ENCODE data around the gene LIPG. TPM values are rescaled to one million over a fixed set of nuclear protein-coding genes. Genes with fewer than 3 reads are reported as not detected.

LIPG gene
- polyA plus RNA-seq, 1 donor from 2014 or later = 0.85 TPM

DNA sequence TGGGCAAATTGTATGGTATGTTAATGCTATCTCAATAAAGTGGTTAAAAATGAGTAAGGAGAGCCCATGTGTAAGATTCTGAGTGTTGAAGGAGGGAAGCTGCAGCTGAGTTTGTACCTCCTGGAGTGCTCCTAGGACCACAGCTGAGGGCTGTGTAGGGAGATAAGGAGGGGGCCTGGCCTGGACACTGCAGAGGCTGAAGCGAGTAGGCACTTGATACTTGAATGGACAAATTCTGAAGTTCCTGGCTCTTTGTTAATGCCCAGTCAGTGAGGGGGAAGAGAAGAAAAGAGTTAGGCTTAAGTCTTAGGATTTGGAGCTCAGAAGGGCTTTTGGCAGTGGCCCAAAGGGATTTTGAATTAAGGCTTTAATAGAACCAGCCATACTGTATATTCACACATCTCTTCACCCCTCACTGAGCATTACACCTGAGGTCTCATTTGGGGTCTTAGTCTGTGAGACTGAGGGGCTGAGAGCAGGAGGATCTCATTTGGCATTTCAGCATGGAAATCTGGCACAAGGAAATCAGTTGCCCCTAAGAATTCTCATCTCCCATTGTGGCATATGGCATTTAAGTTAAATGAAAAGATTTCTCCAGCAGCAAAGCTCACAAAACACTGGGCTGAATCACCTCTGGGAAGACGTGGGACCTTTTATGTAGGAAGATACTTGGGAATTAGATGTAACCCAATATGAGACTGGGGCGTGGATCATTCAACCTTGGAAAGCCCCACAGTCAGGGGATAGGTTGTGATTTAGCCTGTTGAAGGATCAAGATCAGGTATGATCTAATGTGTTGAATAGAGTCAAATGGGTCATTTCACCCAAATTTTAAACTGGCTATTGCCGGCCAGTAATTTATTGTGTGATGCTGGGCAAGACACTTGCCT, 46.8 kb downstream of the LIPG start:
- H3K9ac ChIP-seq (ENCODE audit: low read length) = no peak overlapping the region
- no peak overlapping the region for H3K4me3 ChIP-seq (ENCODE audit: low read length)
- H3K79me2 ChIP-seq (replicated peaks; ENCODE audit: insufficient read depth, low read length) = no peaks in the 10 kb centered on the region
- no peaks in the 10 kb centered on the region for H3K9me3 ChIP-seq (ENCODE audit: low read length)
- no peak overlapping the region for H3K4me2 ChIP-seq (ENCODE audit: low read length)
- H4K20me1 ChIP-seq (ENCODE audit: insufficient read depth) = no peaks in the 10 kb centered on the region
- no peak overlapping the region for H2AFZ ChIP-seq (ENCODE audit: low read depth, low read length)
- no peak for TF ChIP-seq SMC3 (conservative IDR thresholded peaks at IDR 0.05; ENCODE audit: poor library complexity)
- H3K9me2 ChIP-seq (ENCODE audit: insufficient read depth, low read length) = no peaks in the 10 kb centered on the region
- H3K27me3 ChIP-seq (ENCODE audit: insufficient read depth, low read depth, low read length) = no peaks in the 10 kb centered on the region
- no peaks in the 10 kb centered on the region for H3K36me3 ChIP-seq (ENCODE audit: insufficient read depth, low read length)
- no peak overlapping the region for H3K27ac ChIP-seq (ENCODE audit: low read length)
- H3F3A ChIP-seq (ENCODE audit: insufficient read depth, low read length, poor library complexity, severe bottlenecking) = no peaks in the 10 kb centered on the region

DNA sequence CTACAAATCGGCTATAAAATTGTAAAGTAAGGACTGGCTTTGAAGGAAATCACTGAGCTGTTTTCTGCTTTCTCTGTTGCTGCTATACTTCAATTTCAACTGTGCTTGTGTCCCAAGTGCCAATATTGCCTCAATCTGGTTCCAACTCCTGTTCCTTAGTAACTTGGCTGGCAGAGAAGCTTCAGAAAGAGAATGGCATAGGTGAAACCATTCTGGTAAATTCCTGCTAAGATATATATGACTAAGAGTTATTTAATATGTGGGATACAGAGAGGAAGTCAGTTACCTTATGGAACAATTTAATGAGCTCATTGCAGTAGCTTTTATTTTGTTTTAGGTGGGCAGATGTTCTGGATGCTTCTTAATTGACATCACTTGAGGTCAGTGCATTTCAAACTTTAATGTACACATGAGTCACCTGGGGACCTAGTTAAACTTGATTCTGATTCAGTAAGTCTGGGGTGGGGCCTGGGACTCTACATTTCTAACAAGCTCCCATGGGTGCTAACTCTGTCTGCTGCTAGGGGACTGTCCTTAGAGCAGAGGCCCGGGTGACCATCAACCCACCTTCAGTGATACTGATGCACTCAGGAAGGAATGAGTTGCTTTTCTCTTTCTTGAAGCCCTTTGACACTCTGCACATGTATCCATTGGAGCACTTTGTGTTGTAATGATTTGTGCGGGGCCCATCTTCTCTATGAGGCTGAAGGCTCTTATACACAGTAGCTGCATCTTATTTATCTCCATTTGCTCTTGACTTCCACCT, 47.6 kb downstream of the LIPG start:
- Histone ChIP-seq H4K20me1 (ENCODE audit: insufficient read depth) (no peaks in the 10 kb centered on the region), H3K27ac (ENCODE audit: low read length) (no peak overlapping the region), H2AFZ (ENCODE audit: low read depth, low read length) (no peak overlapping the region), H3K9ac (ENCODE audit: low read length) (no peak overlapping the region), H3F3A (ENCODE audit: insufficient read depth, low read length, poor library complexity, severe bottlenecking) (no peaks in the 10 kb centered on the region), H3K27me3 (ENCODE audit: insufficient read depth, low read depth, low read length) (no peaks in the 10 kb centered on the region), H3K9me2 (ENCODE audit: insufficient read depth, low read length) (no peaks in the 10 kb centered on the region), H3K4me3 (ENCODE audit: low read length) (no peak overlapping the region), H3K79me2 (replicated peaks; ENCODE audit: insufficient read depth, low read length) (no peaks in the 10 kb centered on the region), H3K9me3 (ENCODE audit: low read length) (no peaks in the 10 kb centered on the region), H3K36me3 (ENCODE audit: insufficient read depth, low read length) (no peaks in the 10 kb centered on the region), H3K4me2 (ENCODE audit: low read length) (no peak overlapping the region)
- TF ChIP-seq RAD21 (conservative IDR thresholded peaks at IDR 0.05) (no peak), TAF1 (IDR thresholded peaks at IDR 0.05; ENCODE audit: low read depth) (no peak), MXI1 (conservative IDR thresholded peaks at IDR 0.05; ENCODE audit: poor library complexity, severe bottlenecking) (no peak), EP300 (conservative IDR thresholded peaks at IDR 0.05; ENCODE audit: poor library complexity, severe bottlenecking) (no peak), POLR2AphosphoS5 (IDR thresholded peaks at IDR 0.05) (no peak), SMC3 (conservative IDR thresholded peaks at IDR 0.05; ENCODE audit: poor library complexity) (no peak), EZH2 (IDR thresholded peaks at IDR 0.05; ENCODE audit: borderline replicate concordance, insufficient read depth, low read length, poor library complexity, severe bottlenecking) (no peak)
- TF ChIP-seq, protein P1, sequence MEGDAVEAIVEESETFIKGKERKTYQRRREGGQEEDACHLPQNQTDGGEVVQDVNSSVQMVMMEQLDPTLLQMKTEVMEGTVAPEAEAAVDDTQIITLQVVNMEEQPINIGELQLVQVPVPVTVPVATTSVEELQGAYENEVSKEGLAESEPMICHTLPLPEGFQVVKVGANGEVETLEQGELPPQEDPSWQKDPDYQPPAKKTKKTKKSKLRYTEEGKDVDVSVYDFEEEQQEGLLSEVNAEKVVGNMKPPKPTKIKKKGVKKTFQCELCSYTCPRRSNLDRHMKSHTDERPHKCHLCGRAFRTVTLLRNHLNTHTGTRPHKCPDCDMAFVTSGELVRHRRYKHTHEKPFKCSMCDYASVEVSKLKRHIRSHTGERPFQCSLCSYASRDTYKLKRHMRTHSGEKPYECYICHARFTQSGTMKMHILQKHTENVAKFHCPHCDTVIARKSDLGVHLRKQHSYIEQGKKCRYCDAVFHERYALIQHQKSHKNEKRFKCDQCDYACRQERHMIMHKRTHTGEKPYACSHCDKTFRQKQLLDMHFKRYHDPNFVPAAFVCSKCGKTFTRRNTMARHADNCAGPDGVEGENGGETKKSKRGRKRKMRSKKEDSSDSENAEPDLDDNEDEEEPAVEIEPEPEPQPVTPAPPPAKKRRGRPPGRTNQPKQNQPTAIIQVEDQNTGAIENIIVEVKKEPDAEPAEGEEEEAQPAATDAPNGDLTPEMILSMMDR (IDR thresholded peaks at IDR 0.05; ENCODE audit: poor library complexity, severe bottlenecking) = no peak
- TF ChIP-seq, protein P2, sequence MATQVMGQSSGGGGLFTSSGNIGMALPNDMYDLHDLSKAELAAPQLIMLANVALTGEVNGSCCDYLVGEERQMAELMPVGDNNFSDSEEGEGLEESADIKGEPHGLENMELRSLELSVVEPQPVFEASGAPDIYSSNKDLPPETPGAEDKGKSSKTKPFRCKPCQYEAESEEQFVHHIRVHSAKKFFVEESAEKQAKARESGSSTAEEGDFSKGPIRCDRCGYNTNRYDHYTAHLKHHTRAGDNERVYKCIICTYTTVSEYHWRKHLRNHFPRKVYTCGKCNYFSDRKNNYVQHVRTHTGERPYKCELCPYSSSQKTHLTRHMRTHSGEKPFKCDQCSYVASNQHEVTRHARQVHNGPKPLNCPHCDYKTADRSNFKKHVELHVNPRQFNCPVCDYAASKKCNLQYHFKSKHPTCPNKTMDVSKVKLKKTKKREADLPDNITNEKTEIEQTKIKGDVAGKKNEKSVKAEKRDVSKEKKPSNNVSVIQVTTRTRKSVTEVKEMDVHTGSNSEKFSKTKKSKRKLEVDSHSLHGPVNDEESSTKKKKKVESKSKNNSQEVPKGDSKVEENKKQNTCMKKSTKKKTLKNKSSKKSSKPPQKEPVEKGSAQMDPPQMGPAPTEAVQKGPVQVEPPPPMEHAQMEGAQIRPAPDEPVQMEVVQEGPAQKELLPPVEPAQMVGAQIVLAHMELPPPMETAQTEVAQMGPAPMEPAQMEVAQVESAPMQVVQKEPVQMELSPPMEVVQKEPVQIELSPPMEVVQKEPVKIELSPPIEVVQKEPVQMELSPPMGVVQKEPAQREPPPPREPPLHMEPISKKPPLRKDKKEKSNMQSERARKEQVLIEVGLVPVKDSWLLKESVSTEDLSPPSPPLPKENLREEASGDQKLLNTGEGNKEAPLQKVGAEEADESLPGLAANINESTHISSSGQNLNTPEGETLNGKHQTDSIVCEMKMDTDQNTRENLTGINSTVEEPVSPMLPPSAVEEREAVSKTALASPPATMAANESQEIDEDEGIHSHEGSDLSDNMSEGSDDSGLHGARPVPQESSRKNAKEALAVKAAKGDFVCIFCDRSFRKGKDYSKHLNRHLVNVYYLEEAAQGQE (IDR thresholded peaks at IDR 0.05; ENCODE audit: borderline replicate concordance) = no peak
